ENCODE measurements around the gene PKP3.
A peak's percentile ranks its signal among the peaks of the same experiment; 100 is the strongest.

The PKP3 gene

GRCh38 chr11:444396-445144, 50.6 kb downstream of the PKP3 start:
- DNase-seq (ENCODE audit: low spot score) = peak; percentile 55

DNA sequence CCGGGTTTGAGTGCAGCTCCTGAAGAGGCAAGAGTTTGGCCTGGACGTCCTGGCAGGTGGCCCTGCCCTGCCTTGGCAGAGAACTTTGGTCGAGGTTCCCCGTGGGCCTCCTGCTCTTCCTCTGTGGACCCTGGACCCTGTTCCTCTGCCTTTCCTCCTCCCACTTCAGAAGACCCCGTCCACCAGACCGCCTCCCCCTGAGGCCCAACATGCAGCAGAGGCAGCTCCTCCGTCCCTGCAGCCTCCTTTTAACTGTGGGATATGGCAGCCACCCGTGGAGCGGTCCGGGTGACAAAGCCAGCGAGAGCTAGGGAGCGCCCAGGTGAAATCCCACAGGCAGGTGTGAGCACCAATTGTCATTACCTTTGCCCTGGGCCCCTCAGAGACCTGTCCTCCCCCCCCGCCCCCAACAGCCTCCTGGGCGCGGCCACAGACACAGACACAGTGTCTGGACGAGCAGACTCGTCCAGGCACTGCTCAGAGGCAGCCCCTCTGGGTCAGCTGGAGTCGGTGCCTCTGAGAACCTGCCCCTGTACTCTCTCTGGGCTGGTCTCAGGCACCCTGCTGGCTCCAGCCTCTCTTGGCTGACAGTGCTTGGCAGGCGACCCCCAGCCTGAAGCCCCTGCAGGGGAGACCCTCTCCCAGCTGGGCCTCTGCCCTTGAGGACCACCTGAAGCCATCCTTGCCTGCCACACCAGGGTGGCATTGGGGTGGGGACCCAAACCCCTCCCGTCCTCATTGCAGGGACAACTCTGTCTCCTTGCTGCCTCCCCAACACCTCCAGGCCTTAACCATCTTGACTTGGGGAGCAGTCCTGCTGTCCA, 52.0 kb downstream of the PKP3 start:
- DNase-seq (ENCODE audit: low spot score) = no peak

- DNase-seq (ENCODE audit: low spot score) = no peak
Measured at GRCh38 chr11:446891-447290, 52.9 kb downstream of the PKP3 start.

GRCh38 chr11:447923-448731, 54.1 kb downstream of the PKP3 start:
- peak; percentile 98 for DNase-seq (ENCODE audit: low spot score)

DNA sequence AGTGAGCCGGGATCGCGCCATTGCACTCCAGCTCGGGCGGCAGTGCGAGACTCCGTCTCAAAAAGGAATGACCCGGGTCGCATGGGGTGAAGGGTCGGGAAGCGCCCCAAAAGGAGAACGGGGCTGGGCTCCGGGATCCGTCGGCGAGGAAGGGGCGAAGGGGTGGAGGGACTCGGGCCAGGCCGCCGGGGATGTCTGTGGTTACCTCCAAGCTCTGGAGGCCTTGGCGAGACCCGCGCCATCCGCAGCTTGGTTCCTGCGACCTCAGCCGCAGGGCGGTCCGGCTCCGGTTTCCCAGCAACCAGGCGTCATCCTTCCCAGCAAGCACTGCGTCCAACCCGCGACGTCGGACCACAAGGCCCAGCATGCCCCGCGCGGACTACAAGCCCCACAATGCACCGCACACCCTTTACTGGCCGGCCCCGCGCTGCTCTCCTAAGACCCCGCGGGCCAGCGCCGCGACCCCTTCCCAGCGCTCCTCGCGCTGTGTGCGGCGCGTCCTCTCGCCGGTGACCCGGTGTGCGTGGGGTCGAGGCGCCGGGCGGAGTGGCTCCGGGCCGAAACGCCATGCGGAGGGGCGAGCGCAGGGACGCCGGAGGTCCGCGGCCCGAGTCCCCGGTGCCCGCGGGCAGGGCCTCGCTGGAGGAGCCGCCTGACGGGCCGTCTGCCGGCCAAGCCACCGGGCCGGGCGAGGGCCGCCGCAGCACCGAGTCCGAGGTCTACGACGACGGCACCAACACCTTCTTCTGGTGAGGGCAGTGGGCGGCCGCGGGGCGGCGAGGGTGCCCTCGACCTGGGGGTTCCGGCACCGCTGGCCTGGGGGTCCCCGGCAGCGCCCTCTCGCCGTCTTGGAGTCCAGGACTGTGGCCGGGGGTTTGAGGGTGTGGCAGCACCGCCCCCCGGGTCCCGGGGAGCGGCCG, 56.1 kb downstream of the PKP3 start, which contains the start of gene PTDSS2:
Gene PTDSS2, plus strand, starts transcription at position 391 of the 920 bp plus-strand sequence. Its CDS starts 177 bp downstream, at position 568.
- peak; percentile 97 for DNase-seq (ENCODE audit: low spot score)

DNA sequence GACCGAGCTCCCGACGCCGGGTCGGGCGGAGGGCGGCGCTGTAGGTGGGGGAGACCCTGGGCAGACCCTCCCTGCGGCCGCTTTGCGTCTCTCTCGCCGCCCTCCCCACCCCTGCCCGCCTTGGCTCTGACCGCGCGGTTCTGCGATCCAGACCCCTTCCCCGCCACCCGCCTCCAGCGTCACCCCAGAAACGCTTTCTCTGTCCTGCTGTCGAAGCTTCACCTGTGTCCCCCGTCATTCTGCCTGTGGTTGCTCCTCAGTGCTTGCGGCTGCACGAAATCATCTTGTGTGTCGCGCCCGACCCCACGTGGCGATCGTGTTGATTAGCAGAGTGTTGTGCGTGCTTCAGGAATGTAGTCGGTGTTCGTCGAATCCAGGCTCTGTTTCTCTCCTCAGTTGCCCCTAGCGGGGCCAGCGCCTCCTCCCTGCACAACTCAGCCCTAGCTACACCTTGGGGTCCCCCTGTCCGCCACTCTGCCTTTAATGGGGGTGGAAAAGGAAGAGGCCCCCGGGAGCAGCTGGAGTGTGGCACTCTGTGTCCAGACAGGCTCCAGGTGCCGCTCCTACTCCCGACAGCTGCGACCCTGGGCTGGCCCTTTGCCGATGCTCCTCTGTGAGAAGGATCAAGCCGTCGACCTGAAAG, 56.9 kb downstream of the PKP3 start:
- peak; percentile 72 for DNase-seq (ENCODE audit: low spot score)

GRCh38 chr11:451738-452137, 57.7 kb downstream of the PKP3 start:
- DNase-seq (ENCODE audit: low spot score) = no peak

GRCh38 chr11:452203-452744, 58.3 kb downstream of the PKP3 start:
- no peak for DNase-seq (ENCODE audit: low spot score)

DNA sequence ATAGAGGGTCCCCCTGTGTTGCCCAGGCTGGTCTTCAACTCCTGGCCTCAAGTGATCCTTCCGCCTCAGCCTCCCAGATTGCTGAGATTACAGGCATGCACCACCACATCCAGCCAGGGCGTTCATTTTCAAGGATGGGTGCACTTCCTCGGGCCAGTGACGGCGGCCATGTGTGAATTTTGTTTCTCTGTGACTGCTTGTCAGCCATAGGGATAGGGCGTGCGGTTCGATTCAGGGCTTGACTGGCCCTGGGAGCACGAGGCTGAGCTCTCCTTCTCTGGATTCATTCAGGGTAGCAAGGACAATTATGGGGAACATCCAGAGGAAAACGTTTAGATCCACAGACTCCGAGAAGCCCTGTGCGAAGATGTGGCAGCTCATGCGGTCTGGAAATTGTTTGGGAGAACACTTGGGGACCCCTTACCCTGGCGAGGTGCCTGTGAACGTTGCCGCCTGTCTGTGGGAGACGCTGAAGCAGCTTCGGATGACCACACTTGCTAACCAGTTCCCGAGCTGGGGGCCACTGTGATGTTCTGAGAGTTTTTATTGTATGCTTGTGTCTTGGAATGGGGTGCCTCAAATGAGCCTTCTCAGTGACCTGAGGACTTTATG, 59.0 kb downstream of the PKP3 start:
- no peak for DNase-seq (ENCODE audit: low spot score)

GRCh38 chr11:453564-453963, 59.6 kb downstream of the PKP3 start:
- no peak for DNase-seq (ENCODE audit: low spot score)

GRCh38 chr11:454043-454442, 60.0 kb downstream of the PKP3 start:
- no peak for DNase-seq (ENCODE audit: low spot score)

Measured in AG20443 (cell line).